HG02623 (cell line): ENCODE measurements around the gene OBSL1.

Source experiments
- ATAC-seq: cut with Tn5 transposase; IDR thresholded peaks from one replicate; pipeline ENCODE4 v1.9.1; 2021; ENCODE audit warnings: moderate library complexity; ENCODE audit not compliant: unreplicated experiment

The OBSL1 gene

GRCh38 chr2:219515874-219516629 is 55.3 kb downstream of the OBSL1 start:
- no peak for ATAC-seq

- no peak for ATAC-seq
These were observed 56.5 kb downstream of the OBSL1 start for GRCh38 chr2:219514836-219515235.

- ATAC-seq: no peak
These were observed 57.1 kb downstream of the OBSL1 start, which contains the start of gene ASIC4 for GRCh38 chr2:219514196-219514761. Gene ASIC4 (plus strand): TSS chr2:219514482. CDS start chr2:219514725, 243 bp downstream.

- ATAC-seq: no peak
These were observed 57.6 kb downstream of the OBSL1 start for GRCh38 chr2:219513787-219514186.

GRCh38 chr2:219512524-219513216 is 58.7 kb downstream of the OBSL1 start:
- no peak for ATAC-seq

- no peak for ATAC-seq
These were observed 59.6 kb downstream of the OBSL1 start for GRCh38 chr2:219511547-219512325.

- no peak for ATAC-seq
These were observed 60.7 kb downstream of the OBSL1 start for GRCh38 chr2:219510512-219511135.

- ATAC-seq: peak; percentile 46
These were observed 61.4 kb downstream of the OBSL1 start for GRCh38 chr2:219509780-219510511.

GRCh38 chr2:219508971-219509779 is 62.2 kb downstream of the OBSL1 start:
- peak; percentile 10 for ATAC-seq

GRCh38 chr2:219508444-219508734 is 63.0 kb downstream of the OBSL1 start:
- ATAC-seq: no peak

- no peak for ATAC-seq
These were observed 63.5 kb downstream of the OBSL1 start for GRCh38 chr2:219507581-219508443.

GRCh38 chr2:219506802-219507526 is 64.4 kb downstream of the OBSL1 start:
- no peak for ATAC-seq

GRCh38 chr2:219506153-219506801 is 65.1 kb downstream of the OBSL1 start:
- no peak for ATAC-seq

- ATAC-seq: no peak
These were observed 65.8 kb downstream of the OBSL1 start for GRCh38 chr2:219505585-219505984.

GRCh38 chr2:219502618-219503017 is 68.7 kb downstream of the OBSL1 start:
- no peak for ATAC-seq

- no peak for ATAC-seq
These were observed 69.5 kb downstream of the OBSL1 start for GRCh38 chr2:219501849-219502248.
